ENCODE measurements around the gene MDGA2.
"Not testable (repeated sequence)": the region's sequence is repeated elsewhere in the genome, so short reads cannot be mapped to it uniquely, and the experiment has no call there.

MDGA2 gene

DNA sequence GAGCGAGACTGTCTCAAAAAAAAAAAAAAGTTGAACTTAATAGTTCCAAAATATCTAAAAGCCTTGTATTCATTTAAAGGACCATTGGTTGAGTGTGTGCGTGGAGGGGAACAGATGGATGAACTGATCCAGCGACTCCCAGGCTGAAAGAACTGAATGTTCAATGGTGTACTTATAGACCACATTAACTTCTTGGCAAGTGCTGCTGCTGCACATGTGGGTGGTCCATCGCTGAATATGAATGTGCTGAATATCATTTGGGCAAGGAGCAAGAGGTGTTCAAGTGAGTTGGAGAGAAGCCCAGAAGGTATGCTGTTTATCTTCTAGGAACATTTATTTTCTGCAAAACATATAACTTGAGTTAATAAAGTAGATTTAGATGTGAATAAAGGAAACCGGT lies 734.8 kb downstream of the MDGA2 start:
- no peak for DNase-seq (ENCODE audit: low read depth in 2 of 2)

GRCh38 chr14:46920542-46920941 lies 754.9 kb downstream of the MDGA2 start:
- no peak for DNase-seq (ENCODE audit: low read depth in 2 of 2)

DNA sequence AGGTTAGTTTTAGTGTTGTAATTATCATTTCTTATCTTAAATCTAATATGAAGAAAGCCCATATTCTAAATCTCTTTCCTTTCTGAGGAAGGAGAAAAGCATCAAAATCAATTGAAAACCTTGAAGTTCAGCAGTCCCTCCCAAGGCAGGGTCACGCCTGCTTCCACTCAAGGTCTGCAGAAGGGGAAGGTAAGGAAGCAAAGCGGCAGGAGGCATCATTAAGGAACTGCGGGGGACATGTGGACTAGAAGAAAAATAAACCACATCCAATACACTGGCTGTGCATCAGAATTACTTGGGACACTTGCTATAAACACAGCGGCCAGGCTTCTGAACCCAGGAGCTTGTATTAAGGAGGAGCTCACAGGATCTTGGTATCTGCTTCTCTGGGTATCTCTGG lies 759.9 kb downstream of the MDGA2 start:
- not testable (repeated sequence) for DNase-seq (ENCODE audit: low read depth in 2 of 2)

- no peak for DNase-seq (ENCODE audit: low read depth in 2 of 2)
These were observed 772.6 kb downstream of the MDGA2 start for GRCh38 chr14:46902837-46903236.

DNA sequence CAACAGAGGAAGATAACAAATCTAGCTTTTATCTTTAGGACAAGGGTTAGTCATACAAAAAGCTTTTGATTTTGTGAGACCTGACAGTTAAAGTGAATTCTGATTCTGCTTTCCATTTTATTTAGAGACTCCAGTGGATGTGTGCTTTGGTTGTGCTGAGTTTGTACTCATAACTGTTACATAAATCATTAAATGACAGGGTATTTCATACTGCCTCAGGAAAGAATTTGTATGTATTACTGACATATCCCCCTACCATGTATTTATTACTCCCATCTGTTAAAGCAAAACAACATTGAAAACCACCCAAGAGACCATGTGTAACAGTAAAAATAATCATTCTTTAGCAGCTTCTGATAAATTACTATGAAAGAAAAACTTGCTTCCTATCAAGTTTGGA lies 780.9 kb downstream of the MDGA2 start:
- no peak for DNase-seq (ENCODE audit: low read depth in 2 of 2)

GRCh38 chr14:46887144-46887543 lies 788.3 kb downstream of the MDGA2 start:
- DNase-seq (ENCODE audit: low read depth in 2 of 2), result no peak

DNA sequence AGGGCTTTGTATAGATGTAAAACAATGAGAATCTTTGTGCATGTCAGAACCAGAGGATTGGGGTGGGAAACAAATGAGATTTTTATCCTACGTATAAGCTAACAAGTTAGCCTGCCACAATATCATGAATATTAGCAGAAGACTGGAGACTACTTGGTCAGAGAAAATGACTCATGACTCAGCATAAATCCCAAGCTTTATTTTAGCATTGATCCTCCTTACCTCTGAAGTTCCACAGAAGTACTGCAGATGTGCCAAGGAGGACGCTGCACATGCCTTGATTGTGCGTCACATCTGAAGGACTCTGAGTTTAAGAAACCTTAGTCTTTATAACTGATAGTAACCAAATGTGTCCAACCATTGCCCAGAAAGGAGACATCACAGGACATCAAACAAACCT lies 789.8 kb downstream of the MDGA2 start:
- DNase-seq (ENCODE audit: low read depth in 2 of 2), result no peak

DNA sequence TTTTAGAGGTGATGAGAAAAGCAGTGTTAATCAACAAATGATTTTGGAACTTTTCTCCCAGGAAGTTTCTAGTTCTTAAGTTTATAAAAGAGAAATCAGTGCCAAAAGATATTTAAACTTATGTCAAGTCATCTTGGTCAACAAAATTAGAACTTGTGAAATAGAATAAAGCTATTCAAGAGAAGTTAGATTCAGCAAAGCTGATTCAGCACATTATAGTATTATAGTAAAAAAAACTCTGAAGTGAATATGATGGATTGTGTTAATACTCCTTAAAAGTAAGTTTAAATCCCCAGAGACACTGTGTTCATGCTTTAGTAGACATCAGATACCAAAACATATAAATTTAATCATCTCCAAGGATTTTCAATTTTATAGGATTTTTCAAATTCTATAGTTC lies 813.7 kb downstream of the MDGA2 start:
- DNase-seq (ENCODE audit: low read depth in 2 of 2), result no peak

DNA sequence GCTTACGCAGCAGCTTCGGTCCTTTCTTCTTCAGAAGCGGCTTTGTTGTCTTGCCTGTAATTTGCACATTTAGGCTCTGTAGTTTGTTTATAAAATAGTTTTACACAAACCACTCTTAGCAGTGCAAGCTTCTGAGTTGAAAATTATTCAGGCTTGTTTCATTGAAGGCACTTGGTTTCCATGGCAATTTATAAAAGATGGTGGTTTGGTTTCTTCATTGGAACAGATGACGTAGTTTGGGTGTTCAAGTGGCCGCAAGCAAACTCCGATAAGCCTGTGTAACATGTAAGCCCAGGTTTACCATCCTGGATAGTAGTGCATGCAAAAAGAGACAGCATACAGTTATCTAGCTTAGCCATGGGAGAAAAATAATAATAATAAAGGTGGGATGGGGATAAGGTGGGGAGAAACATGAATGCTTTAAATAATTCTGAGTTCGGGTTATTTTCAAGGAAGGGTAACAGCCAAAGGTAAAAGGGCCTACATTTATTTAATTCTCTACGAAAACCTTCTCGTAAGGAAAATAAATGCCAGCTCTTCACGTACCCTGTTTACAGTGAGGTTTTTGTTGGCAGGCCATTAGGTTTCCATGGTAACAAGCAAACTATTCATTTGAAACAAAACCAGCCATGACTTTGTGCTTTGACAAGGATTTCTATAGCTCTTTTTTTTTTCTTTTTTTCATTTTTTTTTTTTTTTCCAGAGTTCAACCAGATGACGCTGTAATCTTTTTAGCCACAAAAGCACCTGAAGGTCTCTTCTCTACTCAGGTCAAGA lies 834.3 kb downstream of the MDGA2 start:
- DNase-seq (ENCODE audit: low read depth in 2 of 2), result no peak

GRCh38 chr14:46820291-46820690 lies 855.1 kb downstream of the MDGA2 start:
- no peak for DNase-seq (ENCODE audit: low read depth in 2 of 2)

DNA sequence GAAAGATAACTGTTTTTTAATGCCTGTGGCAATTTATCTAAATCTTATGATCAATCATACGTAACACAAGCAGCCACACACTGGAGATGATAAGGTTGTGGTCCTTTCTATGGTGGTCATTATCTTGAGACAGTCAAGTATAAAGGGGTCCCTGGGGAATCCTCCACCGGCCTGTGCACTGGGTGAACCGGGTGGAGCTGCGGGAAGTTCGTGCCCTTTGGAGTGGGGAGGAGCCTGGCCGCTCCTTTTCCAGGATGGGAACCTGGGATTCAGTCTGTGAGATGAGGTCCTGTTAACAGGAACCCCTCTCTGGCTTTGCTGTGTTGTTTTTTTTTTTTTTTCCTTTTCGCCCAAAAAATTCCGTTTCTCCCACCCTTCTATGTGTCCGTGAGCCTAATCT lies 856.3 kb downstream of the MDGA2 start:
- DNase-seq (ENCODE audit: low read depth in 2 of 2), result no peak

- DNase-seq (ENCODE audit: low read depth in 2 of 2), result no peak
These were observed 857.3 kb downstream of the MDGA2 start for GRCh38 chr14:46818147-46818546.

DNA sequence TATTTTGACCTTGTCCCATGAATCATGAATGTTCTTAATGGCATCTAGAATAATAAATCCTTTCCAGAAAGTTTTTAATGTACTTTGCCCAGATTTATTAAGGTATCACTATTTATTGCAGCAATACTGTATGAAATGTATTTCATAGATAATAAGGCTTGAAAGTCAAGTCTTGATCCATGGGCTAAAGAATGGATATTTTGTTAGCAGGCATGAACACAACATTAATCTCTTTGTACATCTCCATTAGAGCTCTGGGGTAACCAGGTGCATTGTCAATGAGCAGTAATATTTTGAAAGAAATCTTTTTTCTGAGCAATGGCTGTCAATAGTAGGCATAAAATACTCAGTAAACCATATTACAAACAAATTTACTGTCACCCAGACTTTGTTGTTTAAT lies 882.3 kb downstream of the MDGA2 start:
- DNase-seq (ENCODE audit: low read depth in 2 of 2), result no peak
